HEK293T (cell line): ENCODE measurements around the gene ATP8B1.

Experiments used
- ARNT ChIP-seq: fragments of 450-650 bp; IDR thresholded peaks from 2 replicates; pipeline ENCODE4 v1.6.1; 2017; ENCODE audit warnings: mild to moderate bottlenecking
- BHLHE40 ChIP-seq: fragments of 450-650 bp; IDR thresholded peaks from 2 replicates; pipeline ENCODE4 v1.6.1; 2016; ENCODE audit warnings: mild to moderate bottlenecking, moderate library complexity, borderline replicate concordance
- FOXK2 ChIP-seq: fragments of 450-650 bp; IDR thresholded peaks from 2 replicates; pipeline ENCODE4 v1.6.1; 2016; ENCODE audit warnings: mild to moderate bottlenecking
- FOXM1 ChIP-seq: fragments of 450-650 bp; IDR thresholded peaks from 2 replicates; pipeline ENCODE4 v1.6.1; 2017; ENCODE audit warnings: mild to moderate bottlenecking, borderline replicate concordance
- HDGF ChIP-seq: fragments of 450-650 bp; IDR thresholded peaks from 2 replicates; pipeline ENCODE4 v1.6.1; 2017; ENCODE audit warnings: antibody characterized with exemption, borderline replicate concordance
- LEF1 ChIP-seq: fragments of 450-650 bp; IDR thresholded peaks from 2 replicates; pipeline ENCODE4 v1.6.1; 2017; ENCODE audit warnings: mild to moderate bottlenecking, borderline replicate concordance
- NFRKB ChIP-seq: fragments of 450-650 bp; IDR thresholded peaks from 2 replicates; pipeline ENCODE4 v1.6.1; 2016; ENCODE audit warnings: mild to moderate bottlenecking, moderate library complexity
- SP1 ChIP-seq: fragments of 450-650 bp; IDR thresholded peaks from 2 replicates; pipeline ENCODE4 v1.6.1; 2017
- SUZ12 ChIP-seq: fragments of 450-650 bp; IDR thresholded peaks from 2 replicates; pipeline ENCODE4 v1.6.1; 2016; ENCODE audit warnings: mild to moderate bottlenecking
- TARDBP ChIP-seq: fragments of 450-650 bp; IDR thresholded peaks from 2 replicates; pipeline ENCODE4 v1.6.1; 2016

- TF ChIP-seq SP1 (no peak), ARNT (no peak), FOXM1 (no peak), TARDBP (no peak), SUZ12 (no peak), HDGF (no peak), FOXK2 (no peak), BHLHE40 (no peak), NFRKB (no peak), LEF1 (no peak)
Observed at GRCh38 chr18:57755473-57756067, 47.5 kb downstream of the ATP8B1 start.
